Adipocyte (in vitro differentiated cells): ENCODE results near the gene NOVA1.
"Not testable (repeated sequence)": the region's sequence is repeated elsewhere in the genome, so short reads cannot be mapped to it uniquely, and the experiment has no call there.

ENCODE experiments used
- DNase-seq: peaks from one replicate; pipeline ENCODE4 v3.0.0-alpha.2; 2015; ENCODE audit warnings: low read depth
- H3K27me3 ChIP-seq: replicated peaks from 2 replicates; pipeline ENCODE4 v1.7.0; 2013; ENCODE audit warnings: mild to moderate bottlenecking, low read length, moderate library complexity; ENCODE audit not compliant: control insufficient read depth, insufficient read depth
- H3K36me3 ChIP-seq: 2 replicates; pipeline ENCODE4 v1.7.0; 2013; ENCODE audit warnings: low read length, mild to moderate bottlenecking, moderate library complexity; ENCODE audit not compliant: control insufficient read depth, insufficient read depth, severe bottlenecking
- H3K4me1 ChIP-seq: 2 replicates; pipeline ENCODE4 v1.7.0; 2013; ENCODE audit warnings: mild to moderate bottlenecking, low read length, moderate library complexity; ENCODE audit not compliant: control insufficient read depth, insufficient read depth
- H3K4me3 ChIP-seq: 2 replicates; pipeline ENCODE4 v1.7.0; 2013; ENCODE audit warnings: mild to moderate bottlenecking, low read length, moderate library complexity
- H3K9ac ChIP-seq: 2 replicates; pipeline ENCODE4 v1.7.0; 2013; ENCODE audit warnings: mild to moderate bottlenecking, low read length, moderate library complexity
- H3K9me3 ChIP-seq: 2 replicates; pipeline ENCODE4 v1.7.0; 2013; ENCODE audit warnings: mild to moderate bottlenecking, low read length, moderate library complexity; ENCODE audit not compliant: control insufficient read depth

NOVA1 gene

GRCh38 chr14:26597589-26598080 lies at the start of gene NOVA1:
Gene NOVA1 (minus strand): TSS chr14:26598033. CDS start chr14:26597436, 597 bp downstream.
- H3K9me3 ChIP-seq = peaks cover 1% of the 10 kb centered on the region
- peak within 1 kb of the TSS; percentile 88 for H3K9ac ChIP-seq
- no peaks in the 10 kb centered on the region for H3K27me3 ChIP-seq
- H3K4me3 ChIP-seq = peak within 1 kb of the TSS; percentile 90
- DNase-seq = no peak
- H3K4me1 ChIP-seq = peaks cover 19% of the 10 kb centered on the region
- H3K36me3 ChIP-seq = no peaks in the 10 kb centered on the region

- not testable (repeated sequence) for H3K9me3 ChIP-seq, H3K9ac ChIP-seq, DNase-seq, H3K27me3 ChIP-seq, H3K36me3 ChIP-seq, H3K4me1 ChIP-seq, H3K4me3 ChIP-seq
Observed at GRCh38 chr14:26645057-26645456, 47.2 kb upstream of the NOVA1 start.

- no peak for DNase-seq
- no peaks in the 10 kb centered on the region for H3K27me3 ChIP-seq
- H3K4me1 ChIP-seq = no peaks in the 10 kb centered on the region
- peak overlapping the region; percentile 72 for H3K4me3 ChIP-seq
- peak overlapping the region; percentile 1 for H3K9ac ChIP-seq
- no peaks in the 10 kb centered on the region for H3K36me3 ChIP-seq
- H3K9me3 ChIP-seq = no peaks in the 10 kb centered on the region
Observed at GRCh38 chr14:26636561-26636960, 38.7 kb upstream of the NOVA1 start.

- not testable (repeated sequence) for H3K4me1 ChIP-seq, H3K4me3 ChIP-seq, DNase-seq, H3K9ac ChIP-seq, H3K36me3 ChIP-seq, H3K27me3 ChIP-seq, H3K9me3 ChIP-seq
Observed at GRCh38 chr14:26634946-26635345, 37.1 kb upstream of the NOVA1 start.

- Histone ChIP-seq H3K4me1 (peaks cover 15% of the 10 kb centered on the region), H3K27me3 (no peaks in the 10 kb centered on the region), H3K9ac (no peak overlapping the region)
Observed at GRCh38 chr14:26626256-26626655, 28.4 kb upstream of the NOVA1 start.

GRCh38 chr14:26622611-26623010 lies 24.8 kb upstream of the NOVA1 start:
- DNase-seq = no peak
- Histone ChIP-seq H3K27me3 (no peaks in the 10 kb centered on the region), H3K4me3 (no peak overlapping the region), H3K9ac (no peak overlapping the region), H3K9me3 (no peaks in the 10 kb centered on the region), H3K4me1 (peaks cover 18% of the 10 kb centered on the region), H3K36me3 (no peaks in the 10 kb centered on the region)

More at GRCh38 chr14:26626256-26626655, 28.4 kb upstream of the NOVA1 start:
- H3K4me3 ChIP-seq = no peak overlapping the region
- no peaks in the 10 kb centered on the region for H3K36me3 ChIP-seq
- no peaks in the 10 kb centered on the region for H3K9me3 ChIP-seq
- peak; percentile 9 for DNase-seq

GRCh38 chr14:26621807-26622560 lies 24.2 kb upstream of the NOVA1 start:
- Histone ChIP-seq H3K9me3 (no peaks in the 10 kb centered on the region), H3K9ac (no peak overlapping the region), H3K27me3 (no peaks in the 10 kb centered on the region), H3K36me3 (no peaks in the 10 kb centered on the region), H3K4me3 (peak overlapping the region; percentile 13), H3K4me1 (peaks cover 18% of the 10 kb centered on the region)
- DNase-seq = peak; percentile 51

GRCh38 chr14:26621364-26621763 lies 23.5 kb upstream of the NOVA1 start:
- Histone ChIP-seq H3K27me3 (no peaks in the 10 kb centered on the region), H3K36me3 (no peaks in the 10 kb centered on the region), H3K9me3 (peaks cover 2% of the 10 kb centered on the region), H3K4me1 (peaks cover 18% of the 10 kb centered on the region), H3K9ac (no peak overlapping the region), H3K4me3 (no peak overlapping the region)
- peak; percentile 45 for DNase-seq

GRCh38 chr14:26611259-26611658 lies 13.4 kb upstream of the NOVA1 start:
- H3K4me3 ChIP-seq = no peak overlapping the region
- no peaks in the 10 kb centered on the region for H3K36me3 ChIP-seq
- H3K27me3 ChIP-seq = no peaks in the 10 kb centered on the region
- H3K9ac ChIP-seq = no peak overlapping the region
- no peak for DNase-seq
- H3K9me3 ChIP-seq = peaks cover 17% of the 10 kb centered on the region
- H3K4me1 ChIP-seq = no peaks in the 10 kb centered on the region

GRCh38 chr14:26606729-26607312 lies 9.0 kb upstream of the NOVA1 start:
- Histone ChIP-seq H3K4me3 (no peak overlapping the region), H3K27me3 (no peaks in the 10 kb centered on the region), H3K4me1 (no peaks in the 10 kb centered on the region), H3K9me3 (peaks cover 4% of the 10 kb centered on the region), H3K36me3 (no peaks in the 10 kb centered on the region), H3K9ac (no peak overlapping the region)
- DNase-seq = peak; percentile 81

GRCh38 chr14:26605602-26606001 lies 7.8 kb upstream of the NOVA1 start:
- H3K27me3 ChIP-seq = no peaks in the 10 kb centered on the region
- DNase-seq = no peak
- no peaks in the 10 kb centered on the region for H3K4me1 ChIP-seq
- peaks cover 4% of the 10 kb centered on the region for H3K9me3 ChIP-seq
- H3K36me3 ChIP-seq = no peaks in the 10 kb centered on the region
- no peak overlapping the region for H3K9ac ChIP-seq
- no peak overlapping the region for H3K4me3 ChIP-seq
